Kidney epithelial cell (primary cell): ENCODE results near the gene SLAMF6. TPM values are rescaled to one million over a fixed set of nuclear protein-coding genes. Genes with fewer than 3 reads are reported as not detected.
"Not testable (repeated sequence)": the region's sequence is repeated elsewhere in the genome, so short reads cannot be mapped to it uniquely, and the experiment has no call there.

Source experiments
- DNase-seq: peaks from one replicate; pipeline ENCODE4 v3.0.0-alpha.2; 2010; ENCODE audit warnings: low read depth
- H3K27me3 ChIP-seq: 2 replicates; pipeline ENCODE4 v1.6.0; 2011; ENCODE audit warnings: low read length; ENCODE audit not compliant: control insufficient read depth, insufficient read depth
- H3K36me3 ChIP-seq: 2 replicates; pipeline ENCODE4 v1.5.1; 2011; ENCODE audit warnings: low read length; ENCODE audit not compliant: control insufficient read depth, insufficient read depth
- H3K4me3 ChIP-seq: 2 replicates; pipeline ENCODE4 v1.5.1; 2011; ENCODE audit warnings: low read depth, mild to moderate bottlenecking, control low read depth, low read length
- CTCF ChIP-seq: IDR thresholded peaks from 2 replicates; pipeline ENCODE4 v1.5.1; 2011; ENCODE audit warnings: mild to moderate bottlenecking, moderate library complexity, low read length, control low read depth, inconsistent platforms; ENCODE audit not compliant: insufficient read depth, poor library complexity, severe bottlenecking
- total RNA-seq: library from RNA; depleted of rRNA; stranded (reverse); fragments of >200 nt; gene quantifications from 2 replicates; pipeline ENCODE4 v1.2.3, GENCODE V29; 2015

The SLAMF6 gene
- total RNA-seq, 1 donor from 2014 or later = not detected

DNA sequence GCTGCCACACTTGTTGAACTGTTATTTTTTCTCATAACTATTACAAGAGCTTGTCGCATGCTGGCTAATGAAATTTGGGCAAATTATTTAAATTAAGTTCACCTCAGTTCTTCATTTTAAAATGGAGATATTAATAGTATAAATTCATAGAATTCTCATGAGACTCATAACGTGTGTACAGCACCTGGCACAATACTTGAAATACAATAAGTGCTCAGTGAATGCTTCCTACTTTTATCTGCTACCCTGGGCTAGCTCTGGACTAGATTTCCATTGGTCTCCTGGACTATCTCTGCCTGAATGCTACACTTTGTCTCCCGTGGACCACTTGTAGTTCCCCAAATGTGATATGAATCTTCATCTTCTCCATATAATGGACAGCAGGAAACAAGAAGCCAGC, 919 bp downstream of the SLAMF6 start:
- DNase-seq = no peak
- H3K4me3 ChIP-seq = no peak overlapping the region
- no peaks in the 10 kb centered on the region for H3K27me3 ChIP-seq
- no peaks in the 10 kb centered on the region for H3K36me3 ChIP-seq
- TF ChIP-seq CTCF = no peak

DNA sequence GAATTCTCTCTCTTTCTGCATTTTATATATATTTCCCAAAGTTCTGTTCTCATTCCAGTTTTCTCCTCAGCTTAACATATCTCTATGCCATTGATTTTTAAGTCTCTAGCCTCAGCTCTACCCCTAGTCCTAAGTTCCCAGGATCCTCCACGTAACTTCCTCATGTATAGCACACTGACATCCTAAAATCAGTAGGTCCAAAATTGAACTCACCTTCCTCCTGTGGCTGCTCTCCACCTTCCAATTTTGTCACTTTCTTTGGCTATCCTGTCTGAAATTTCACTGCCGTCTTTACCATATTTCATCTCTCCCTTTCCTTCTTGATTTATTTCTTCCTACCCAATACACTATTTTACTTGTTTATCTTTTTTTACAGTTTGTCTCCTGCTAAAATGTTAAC, 1.5 kb downstream of the SLAMF6 start:
- H3K4me3 ChIP-seq = no peak overlapping the region
- TF ChIP-seq CTCF = no peak
- no peaks in the 10 kb centered on the region for H3K27me3 ChIP-seq
- DNase-seq = no peak
- H3K36me3 ChIP-seq = no peaks in the 10 kb centered on the region

DNA sequence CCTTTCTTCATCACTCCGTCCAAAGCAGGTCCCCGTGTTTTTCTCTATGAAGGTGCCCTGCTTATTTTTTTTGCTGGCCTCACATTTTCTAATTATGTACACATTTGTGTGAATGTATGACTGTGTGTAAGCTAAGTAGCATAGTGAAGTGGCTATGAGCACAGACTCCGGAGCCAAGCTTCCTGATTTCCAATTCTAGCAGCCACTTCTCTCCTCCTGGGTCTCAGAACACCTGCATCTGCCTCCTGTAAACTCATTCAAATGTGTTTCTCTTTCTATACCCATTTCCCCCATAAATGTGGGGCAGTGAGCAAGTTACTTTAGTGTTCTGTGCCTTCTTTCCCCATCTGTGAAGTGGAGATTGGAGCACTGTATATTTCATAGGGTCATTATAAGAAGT, 2.1 kb downstream of the SLAMF6 start:
- H3K36me3 ChIP-seq = no peaks in the 10 kb centered on the region
- no peak overlapping the region for H3K4me3 ChIP-seq
- no peaks in the 10 kb centered on the region for H3K27me3 ChIP-seq
- no peak for DNase-seq
- TF ChIP-seq CTCF = no peak

- no peak for DNase-seq
- no peak for TF ChIP-seq CTCF
- no peak overlapping the region for H3K4me3 ChIP-seq
- H3K27me3 ChIP-seq = no peaks in the 10 kb centered on the region
- H3K36me3 ChIP-seq = no peaks in the 10 kb centered on the region
Observed at GRCh38 chr1:160520582-160520981, 2.5 kb downstream of the SLAMF6 start.

GRCh38 chr1:160519642-160520435, 3.2 kb downstream of the SLAMF6 start:
- TF ChIP-seq CTCF = no peak
- H3K27me3 ChIP-seq = no peaks in the 10 kb centered on the region
- H3K4me3 ChIP-seq = no peak overlapping the region
- no peak for DNase-seq
- no peaks in the 10 kb centered on the region for H3K36me3 ChIP-seq

DNA sequence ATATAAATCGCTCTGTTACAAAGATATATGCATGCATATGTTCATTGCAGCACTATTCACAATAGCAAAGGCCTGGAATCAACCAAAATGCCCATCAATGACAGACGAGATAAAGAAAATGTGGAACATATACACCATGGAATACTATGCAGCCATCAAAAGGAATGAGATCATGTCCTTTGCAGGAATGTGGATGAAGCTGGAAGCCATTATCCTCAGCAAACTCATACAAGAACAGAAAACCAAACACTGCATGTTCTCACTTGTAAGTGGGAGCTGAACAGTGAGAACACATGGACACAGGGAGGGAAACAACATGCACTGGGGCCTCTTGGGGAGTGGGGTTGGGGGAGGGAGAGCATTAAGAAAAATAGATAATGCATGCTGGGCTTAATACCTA, 5.5 kb downstream of the SLAMF6 start:
- not testable (repeated sequence) for DNase-seq, H3K27me3 ChIP-seq, H3K4me3 ChIP-seq, H3K36me3 ChIP-seq

DNA sequence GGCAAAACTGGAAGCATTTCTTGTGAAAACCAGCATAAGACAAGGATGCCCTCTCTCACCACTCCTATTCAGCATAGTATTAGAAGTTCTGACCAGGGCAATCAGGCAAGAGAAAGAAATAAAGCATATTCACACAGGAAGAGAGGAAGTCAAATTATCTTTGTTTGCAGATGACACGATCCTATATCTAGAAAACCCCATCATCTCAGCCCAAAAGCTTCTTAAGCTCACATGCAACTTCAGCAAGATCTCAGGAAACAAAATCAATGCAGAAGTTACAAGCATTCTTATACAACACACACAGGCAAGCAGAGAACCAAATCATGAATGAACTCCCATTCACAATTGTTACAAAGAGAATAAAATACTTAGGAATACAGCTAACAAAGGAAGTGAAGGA, 7.1 kb downstream of the SLAMF6 start:
- not testable (repeated sequence) for H3K27me3 ChIP-seq, DNase-seq, H3K4me3 ChIP-seq, H3K36me3 ChIP-seq
